Measurements from ENCODE around the gene TASP1. TPM values are rescaled to one million over a fixed set of nuclear protein-coding genes. Genes with fewer than 3 reads are reported as not detected.

TASP1 gene
- polyA plus RNA-seq, 1 donor (not counting 4 experiments of a cell fraction or from before 2014, with no cell fraction given), result 17.4 TPM

DNA sequence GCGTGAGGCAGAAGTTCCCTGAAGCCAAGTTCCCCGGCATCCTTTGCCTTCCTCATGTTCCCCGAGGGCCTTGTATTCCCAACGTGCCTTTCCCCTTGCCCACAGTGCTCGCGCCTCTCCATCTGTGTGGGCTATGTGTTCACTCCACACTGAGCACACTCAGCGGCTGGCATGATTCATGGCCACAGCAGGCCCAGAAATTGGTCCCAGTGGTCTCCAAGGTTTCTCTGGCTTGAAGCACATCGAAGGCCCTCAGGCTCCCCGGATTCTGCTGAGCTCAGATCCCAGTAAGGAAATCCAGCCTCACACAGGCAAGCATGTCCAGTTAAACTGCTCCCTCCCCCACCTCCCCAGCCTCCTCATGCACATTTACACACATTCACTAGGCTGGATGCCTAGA lies 294.1 kb downstream of the TASP1 start:
- Histone ChIP-seq H3K9me1 (ENCODE audit: control insufficient read depth, extremely low read depth, insufficient read depth, low read length) (no peaks in the 10 kb centered on the region), H2AFZ (ENCODE audit: control insufficient read depth, low read length) (no peak overlapping the region), H3K4me1 (ENCODE audit: control insufficient read depth, extremely low read depth, insufficient read depth, low read length) (peaks cover 3% of the 10 kb centered on the region), H3K9ac (ENCODE audit: control insufficient read depth, extremely low read depth, insufficient read depth, low read length) (no peak overlapping the region), H3K4me2 (ENCODE audit: control insufficient read depth, extremely low read depth, insufficient read depth, low read depth, low read length) (no peak overlapping the region), H3K27me3 (ENCODE audit: control insufficient read depth, extremely low read depth, insufficient read depth, low read length) (no peaks in the 10 kb centered on the region), H4K20me1 (ENCODE audit: control insufficient read depth, extremely low read depth, insufficient read depth, low read length) (no peaks in the 10 kb centered on the region), H3K79me2 (ENCODE audit: control insufficient read depth, insufficient read depth, low read length) (no peaks in the 10 kb centered on the region), H3K9me3 (ENCODE audit: control insufficient read depth, low read depth, low read length) (no peaks in the 10 kb centered on the region), H3K36me3 (ENCODE audit: control insufficient read depth in 2 of 2, extremely low read depth in 1 of 2, insufficient read depth in 2 of 2, low read length in 2 of 2) (no peaks in the 10 kb centered on the region), H3K4me3 (ENCODE audit: control insufficient read depth in 2 of 3, extremely low read depth in 1 of 3, insufficient read depth in 2 of 3, low read depth in 1 of 3, low read length in 3 of 3) (no peak overlapping the region), H3K27ac (ENCODE audit: control insufficient read depth, insufficient read depth, low read length) (no peak overlapping the region)
- DNase-seq (ENCODE audit: low read depth, low spot score) (no peak), FAIRE-seq (no peak)
- TF ChIP-seq EZH2 (IDR thresholded peaks at IDR 0.05; ENCODE audit: low read length) (no peak), CTCF (optimal IDR thresholded peaks at IDR 0.05 in 1 of 3, IDR thresholded peaks at IDR 0.05 in 1 of 3, conservative IDR thresholded peaks at IDR 0.05 in 1 of 3; ENCODE audit: extremely low read depth in 1 of 3, insufficient read depth in 2 of 3, low read length in 3 of 3) (no peak)
- dilution Hi-C loops (cut with MboI; ENCODE audit: extremely low pct_ligation_motif_present, low sequenced_read_pairs), result no loop called here

GRCh38 chr20:13342469-13343242 lies 296.1 kb downstream of the TASP1 start:
- dilution Hi-C loops (cut with MboI; ENCODE audit: extremely low pct_ligation_motif_present, low sequenced_read_pairs), result no loop called here
- Histone ChIP-seq H3K36me3 (ENCODE audit: control insufficient read depth in 2 of 2, extremely low read depth in 1 of 2, insufficient read depth in 2 of 2, low read length in 2 of 2) (no peaks in the 10 kb centered on the region), H4K20me1 (ENCODE audit: control insufficient read depth, extremely low read depth, insufficient read depth, low read length) (no peaks in the 10 kb centered on the region), H3K4me1 (ENCODE audit: control insufficient read depth, extremely low read depth, insufficient read depth, low read length) (peaks cover 9% of the 10 kb centered on the region), H2AFZ (ENCODE audit: control insufficient read depth, low read length) (no peak overlapping the region), H3K27me3 (ENCODE audit: control insufficient read depth, extremely low read depth, insufficient read depth, low read length) (no peaks in the 10 kb centered on the region), H3K9ac (ENCODE audit: control insufficient read depth, extremely low read depth, insufficient read depth, low read length) (no peak overlapping the region), H3K9me1 (ENCODE audit: control insufficient read depth, extremely low read depth, insufficient read depth, low read length) (no peaks in the 10 kb centered on the region), H3K79me2 (ENCODE audit: control insufficient read depth, insufficient read depth, low read length) (no peaks in the 10 kb centered on the region), H3K9me3 (ENCODE audit: control insufficient read depth, low read depth, low read length) (no peaks in the 10 kb centered on the region), H3K4me2 (ENCODE audit: control insufficient read depth, extremely low read depth, insufficient read depth, low read depth, low read length) (no peak overlapping the region), H3K4me3 (ENCODE audit: control insufficient read depth in 2 of 3, extremely low read depth in 1 of 3, insufficient read depth in 2 of 3, low read depth in 1 of 3, low read length in 3 of 3) (no peak overlapping the region), H3K27ac (ENCODE audit: control insufficient read depth, insufficient read depth, low read length) (no peak overlapping the region)
- DNase-seq (ENCODE audit: low read depth, low spot score), result no peak
- TF ChIP-seq CTCF (optimal IDR thresholded peaks at IDR 0.05 in 1 of 3, IDR thresholded peaks at IDR 0.05 in 1 of 3, conservative IDR thresholded peaks at IDR 0.05 in 1 of 3; ENCODE audit: extremely low read depth in 1 of 3, insufficient read depth in 2 of 3, low read length in 3 of 3), result no peak
- no peak for TF ChIP-seq EZH2 (IDR thresholded peaks at IDR 0.05; ENCODE audit: low read length)
- no peak for FAIRE-seq
